Right forelimb (tissue), 1 donor: ENCODE measurements around the gene NFASC.

Experiments
- DNase-seq: peaks from one replicate; pipeline ENCODE4 v3.0.0-alpha.2; 2018

NFASC gene

DNA sequence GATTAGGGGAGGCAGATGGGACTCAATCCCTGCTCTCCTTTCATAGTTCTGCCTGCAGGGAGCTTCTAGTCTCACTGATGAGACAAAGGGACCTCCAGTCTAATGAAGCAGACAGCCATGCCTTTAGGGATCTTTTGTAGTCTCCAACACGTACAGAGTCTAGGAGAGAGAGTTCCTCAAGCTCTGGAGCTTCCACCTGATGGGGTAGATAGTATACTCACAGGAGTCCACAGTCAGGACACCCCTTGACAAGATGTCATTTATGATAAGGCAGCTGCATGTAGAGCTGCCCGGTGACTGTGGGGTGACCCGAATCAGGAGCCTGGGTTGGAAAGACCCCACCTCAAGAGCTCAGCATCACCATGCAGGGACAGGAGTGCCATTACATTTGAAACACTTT is 117.0 kb downstream of the NFASC start:
- DNase-seq = no peak

- no peak for DNase-seq
These were observed 117.5 kb downstream of the NFASC start for GRCh38 chr1:204988196-204988595.

GRCh38 chr1:204989266-204990058 is 118.8 kb downstream of the NFASC start:
- DNase-seq = peak; percentile 83

DNA sequence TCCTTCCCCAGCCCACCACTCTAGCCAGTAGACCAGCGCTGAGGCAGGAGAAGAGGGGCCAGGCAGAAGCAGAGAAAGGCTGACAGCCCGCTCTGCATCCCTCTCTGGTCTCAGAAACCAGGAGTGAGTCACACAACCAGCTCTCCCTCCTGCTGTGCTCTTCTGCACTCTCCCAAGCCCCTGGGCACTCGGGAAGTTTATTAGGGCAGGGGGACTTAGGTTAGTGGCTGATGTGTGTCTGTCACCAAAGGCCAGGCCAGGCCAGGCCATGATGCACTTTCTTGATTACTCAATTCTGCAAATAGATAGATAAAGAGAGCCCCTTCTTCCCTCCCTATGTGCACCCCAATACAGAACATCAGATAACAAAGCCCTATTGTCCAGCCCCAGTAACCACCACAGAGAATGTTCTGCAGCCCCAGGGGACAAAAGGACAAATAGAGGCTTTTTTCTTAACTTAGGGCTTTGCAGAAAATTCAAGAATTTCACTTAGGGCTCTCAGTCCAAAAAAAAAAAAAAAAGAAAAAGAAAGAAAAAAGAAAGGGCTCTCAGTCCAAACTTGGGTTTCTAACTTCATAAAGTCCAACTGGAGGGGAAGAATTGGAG is 119.5 kb downstream of the NFASC start:
- no peak for DNase-seq

GRCh38 chr1:204990721-204991341 is 120.2 kb downstream of the NFASC start:
- no peak for DNase-seq

DNA sequence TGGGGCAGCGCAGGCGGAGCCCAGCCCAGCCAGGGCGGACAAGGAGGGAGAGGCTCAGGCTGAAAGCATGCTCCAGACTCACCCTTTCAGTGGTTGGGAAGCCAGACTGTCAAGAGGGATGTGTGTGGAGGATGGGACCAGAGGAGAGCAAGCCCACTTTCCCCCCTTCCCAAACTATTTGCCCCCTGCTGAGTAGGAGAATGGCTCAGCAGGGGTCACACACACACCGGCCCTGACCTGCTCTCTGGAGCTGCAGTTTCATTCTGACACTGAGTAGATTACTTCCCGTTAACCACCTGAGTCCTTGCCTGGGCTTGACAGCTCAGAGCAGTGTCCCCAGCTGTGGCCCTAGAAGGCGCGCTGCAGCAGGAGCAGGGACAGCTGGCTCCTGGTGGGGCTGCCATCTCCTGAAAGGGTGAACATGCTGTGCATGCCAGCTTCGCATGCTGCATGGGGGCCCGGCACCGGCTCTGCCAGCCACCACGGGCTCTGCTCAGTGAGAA is 120.7 kb downstream of the NFASC start:
- DNase-seq = no peak

- no peak for DNase-seq
These were observed 121.7 kb downstream of the NFASC start for GRCh38 chr1:204992201-204992997.

GRCh38 chr1:204992998-204993314 is 122.3 kb downstream of the NFASC start:
- DNase-seq = no peak

DNA sequence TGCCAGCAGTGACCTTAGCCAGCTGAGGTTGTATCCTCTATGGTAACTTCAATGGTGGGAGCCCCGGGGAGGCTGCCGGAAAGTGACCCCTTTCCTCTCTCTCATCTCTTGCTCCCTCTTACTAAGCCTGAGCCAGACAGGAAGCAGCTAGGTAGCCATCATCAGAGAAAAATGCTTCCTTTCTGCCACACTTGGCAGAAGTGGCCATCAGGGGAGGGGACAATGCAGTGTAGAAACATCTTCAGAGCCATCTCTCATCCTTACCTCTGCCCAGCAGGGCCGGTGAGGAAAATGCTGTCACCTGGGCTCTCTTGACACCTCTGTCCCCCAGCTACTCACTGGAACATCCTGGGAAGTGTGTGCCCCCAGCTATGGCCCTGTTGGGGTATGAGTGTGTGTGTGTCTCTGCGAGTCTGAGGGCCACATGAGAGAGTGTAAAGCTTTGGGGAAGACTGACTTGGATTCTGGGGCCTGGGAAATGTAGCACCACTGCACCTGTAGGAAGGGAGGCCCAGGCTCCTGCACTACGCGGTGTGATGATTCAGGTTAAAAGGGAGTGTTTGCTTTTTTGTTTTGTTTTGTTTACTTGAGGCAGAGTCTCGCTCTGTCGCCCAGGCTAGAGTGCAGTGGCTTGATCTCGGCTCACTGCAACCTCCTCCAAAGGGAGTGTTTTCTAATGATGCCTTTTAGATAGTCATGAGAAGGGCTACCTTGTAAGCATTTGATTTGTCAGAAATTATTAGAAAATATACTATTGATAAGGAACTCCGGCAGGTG is 123.6 kb downstream of the NFASC start:
- DNase-seq = no peak

- no peak for DNase-seq
These were observed 126.3 kb downstream of the NFASC start for GRCh38 chr1:204996981-204997380.

DNA sequence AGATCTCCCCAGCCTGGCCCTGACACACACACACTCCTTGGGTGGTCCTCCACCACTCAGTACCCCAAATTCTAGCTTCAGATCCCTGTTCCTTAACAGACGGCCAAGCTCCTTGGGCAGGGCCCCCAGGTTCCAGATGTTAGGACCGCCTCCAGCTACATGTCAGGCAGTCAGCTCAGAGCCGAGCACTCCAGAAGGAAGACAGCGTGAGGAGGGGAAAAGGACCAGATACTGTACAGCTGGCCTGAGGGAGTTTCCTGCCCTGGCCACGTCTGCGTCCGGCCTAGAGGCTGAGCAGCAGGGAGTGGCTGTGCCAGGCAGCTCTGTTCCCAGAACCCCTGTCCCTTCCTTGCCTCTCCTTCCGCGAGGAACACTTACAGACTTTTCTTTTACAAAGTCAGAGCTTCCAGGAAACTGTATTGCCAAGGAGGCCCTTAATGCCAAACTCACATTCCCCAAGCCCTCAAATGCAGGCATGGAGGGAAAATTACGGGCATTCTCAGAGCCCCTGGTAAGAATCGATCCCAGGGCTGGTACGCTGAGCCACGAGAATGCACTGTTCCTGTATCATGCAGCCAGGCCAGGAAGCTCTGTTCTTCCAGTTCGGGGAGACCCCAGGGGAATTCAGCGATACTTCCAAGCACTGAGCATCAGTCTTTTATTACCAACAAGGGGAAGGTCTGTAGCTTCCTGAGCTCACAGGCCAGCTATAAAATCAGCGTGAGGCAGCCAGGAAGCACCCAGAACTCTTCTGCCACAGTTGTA is 127.1 kb downstream of the NFASC start:
- peak; percentile 62 for DNase-seq

DNA sequence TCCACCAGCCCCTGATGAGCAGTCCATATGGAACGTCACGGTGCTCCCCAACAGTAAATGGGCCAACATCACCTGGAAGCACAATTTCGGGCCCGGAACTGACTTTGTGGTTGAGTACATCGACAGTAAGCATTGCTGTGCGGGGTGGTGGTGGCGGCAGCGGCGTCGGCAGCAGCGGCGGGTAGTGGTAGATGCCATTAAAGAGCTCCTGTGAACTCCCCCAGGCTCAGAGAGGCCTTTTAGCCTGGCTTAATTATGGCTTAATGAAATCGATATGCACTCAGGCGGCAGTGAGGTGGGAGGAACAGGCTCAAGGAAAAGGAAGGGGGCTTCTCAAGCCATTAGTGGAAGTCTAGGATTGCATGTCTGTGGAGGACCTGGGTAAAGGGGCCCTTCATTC is 130.5 kb downstream of the NFASC start:
- no peak for DNase-seq

DNA sequence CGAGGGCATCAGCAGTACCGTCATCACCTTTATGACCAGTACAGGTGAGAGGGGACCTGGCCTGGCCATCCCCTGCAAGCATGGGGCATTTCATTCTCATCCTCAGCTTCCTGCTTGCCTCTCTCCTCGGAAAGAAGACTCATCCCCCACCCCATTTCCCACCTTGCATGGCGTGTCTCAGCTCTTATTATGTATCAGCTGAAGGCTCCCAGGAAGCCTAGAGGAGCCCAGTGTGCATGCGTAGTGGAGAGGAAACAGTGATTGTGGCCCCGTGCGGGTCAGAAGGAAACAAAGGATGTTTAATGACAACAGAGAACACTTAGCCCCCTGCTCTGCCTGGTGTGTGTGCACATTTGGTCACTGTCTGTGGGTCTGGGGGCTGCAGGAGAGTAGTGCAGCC is 132.0 kb downstream of the NFASC start:
- DNase-seq = no peak

GRCh38 chr1:205003358-205004131 is 132.9 kb downstream of the NFASC start:
- no peak for DNase-seq

GRCh38 chr1:205004351-205004750 is 133.7 kb downstream of the NFASC start:
- DNase-seq = no peak

DNA sequence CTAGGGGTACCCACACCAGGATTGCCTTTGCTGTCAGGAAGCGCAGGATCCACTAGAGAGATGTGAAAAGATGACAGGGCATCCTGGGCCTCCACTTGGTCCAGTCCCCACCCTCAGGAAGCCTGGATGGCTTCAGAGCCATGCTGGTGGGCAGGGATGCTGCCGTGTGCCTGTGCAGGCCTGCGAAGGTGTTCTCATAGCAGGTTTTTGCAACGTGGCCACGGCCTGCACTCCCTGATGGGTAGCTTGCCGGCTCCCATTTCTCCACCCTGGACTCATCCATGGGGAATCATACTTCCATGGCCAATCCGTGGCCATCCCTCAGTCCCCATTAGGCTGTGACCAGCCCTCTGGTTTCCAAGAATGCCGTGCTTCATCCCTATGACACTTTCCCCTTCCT is 138.2 kb downstream of the NFASC start:
- no peak for DNase-seq

DNA sequence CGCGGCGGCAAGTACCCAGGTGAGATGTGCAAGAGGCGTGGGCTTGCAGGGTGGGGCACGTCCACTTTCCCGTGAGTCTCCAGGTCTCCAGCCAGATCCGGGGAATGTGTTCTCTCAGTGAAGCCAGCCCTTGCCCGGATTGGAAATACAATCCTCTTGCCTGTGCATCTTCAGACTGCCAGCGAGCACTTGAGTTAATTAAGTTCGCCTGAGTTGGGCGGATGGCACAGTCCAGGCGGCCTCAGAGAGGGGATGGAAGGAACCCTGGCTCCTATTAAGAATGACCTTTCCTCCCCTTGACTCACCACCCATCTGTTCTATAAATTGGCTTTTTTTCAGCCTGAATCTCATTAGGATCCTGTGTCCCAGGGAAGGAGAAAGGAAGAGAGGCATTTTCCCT is 139.0 kb downstream of the NFASC start:
- no peak for DNase-seq

DNA sequence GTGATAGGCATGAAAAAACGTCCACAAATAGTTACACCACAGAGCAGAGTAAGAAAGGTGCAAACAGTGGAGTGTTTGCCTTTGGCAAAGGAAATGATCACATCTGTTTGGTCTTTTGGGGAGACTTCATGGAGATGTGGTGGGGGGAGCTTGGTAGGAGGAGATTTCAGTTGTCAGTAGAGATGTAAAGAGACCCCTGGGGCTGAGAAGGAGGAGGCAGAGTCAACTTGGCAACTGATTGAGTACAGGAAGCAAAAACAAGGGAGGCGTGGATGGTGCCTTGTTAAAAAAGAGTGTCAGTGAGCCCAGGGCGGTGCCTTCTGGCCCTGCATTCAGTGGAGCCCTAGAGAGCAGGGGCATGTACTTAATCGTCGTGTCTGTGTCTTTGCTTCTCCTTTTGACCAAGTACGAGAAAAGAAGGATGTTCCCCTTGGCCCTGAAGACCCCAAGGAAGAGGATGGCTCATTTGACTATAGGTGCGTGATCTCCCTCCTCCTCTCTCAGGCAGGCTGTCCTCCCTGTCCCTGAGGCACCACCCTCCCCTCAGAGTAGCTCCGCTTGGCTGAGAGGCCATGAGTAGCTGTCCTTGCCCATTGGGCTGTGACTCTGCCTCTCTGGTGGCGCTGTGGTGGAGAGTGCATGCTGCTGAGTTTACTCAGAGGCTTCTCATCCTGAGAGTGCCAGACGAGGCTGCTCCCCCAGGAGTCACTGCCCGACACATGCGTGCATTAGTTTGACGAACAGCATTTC is 141.9 kb downstream of the NFASC start:
- no peak for DNase-seq

DNA sequence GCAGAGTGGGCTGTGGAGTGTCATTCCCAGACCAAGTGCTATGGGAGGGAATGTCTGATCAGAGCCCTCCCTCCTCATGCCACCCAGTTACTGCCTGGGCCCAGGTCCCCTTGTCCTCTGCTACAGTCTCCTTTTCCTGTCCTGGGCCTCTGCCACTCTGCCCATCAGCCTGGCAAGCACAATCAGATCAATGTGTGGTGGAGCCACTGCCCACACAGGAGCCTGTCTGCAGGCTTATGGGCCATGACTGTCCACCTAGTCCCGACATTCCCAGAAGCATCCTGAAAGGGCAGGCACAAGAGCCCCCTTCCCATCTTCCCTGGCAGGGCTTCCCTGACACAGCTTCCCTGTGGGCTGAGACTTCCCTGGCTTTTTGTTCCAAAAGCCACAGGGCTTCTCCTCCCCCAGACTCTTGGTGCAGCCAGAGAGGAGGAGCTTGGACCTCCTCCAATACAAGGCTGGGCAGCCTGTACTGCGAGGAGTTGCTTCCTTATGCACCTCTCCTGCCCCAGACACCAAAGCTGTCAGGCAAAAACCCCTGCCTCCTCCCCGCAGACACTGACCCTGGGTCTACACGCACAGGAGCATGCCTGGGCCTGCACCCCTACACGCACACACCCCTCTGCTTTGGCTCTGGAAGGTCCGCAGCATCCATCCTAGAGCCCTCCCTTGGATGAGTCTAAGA is 143.2 kb downstream of the NFASC start:
- peak; percentile 68 for DNase-seq

DNA sequence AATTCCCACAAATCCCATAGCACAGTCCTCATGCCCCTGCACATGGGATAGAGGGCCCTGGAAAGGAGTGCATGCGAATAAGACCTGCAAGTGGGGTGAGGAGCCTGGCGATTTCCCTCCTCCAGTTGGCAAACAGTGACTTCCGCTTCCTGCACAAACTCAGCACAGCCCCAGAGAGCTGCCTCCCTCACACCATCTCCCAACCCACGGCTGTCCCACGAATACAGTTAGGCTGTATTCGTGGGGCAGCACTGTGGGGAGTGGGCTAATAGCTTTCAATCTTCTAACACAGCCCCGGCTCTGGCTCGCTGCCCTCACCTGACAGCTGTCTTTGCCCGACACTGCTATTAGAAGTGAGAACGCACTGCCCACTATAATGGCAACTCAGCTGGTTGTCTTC is 144.1 kb downstream of the NFASC start:
- no peak for DNase-seq
